GM10847 (cell line): ENCODE measurements around the gene SPIB.

Experiments used
- POLR2A ChIP-seq: IDR thresholded peaks from 2 replicates; pipeline ENCODE4 v1.6.1; 2011; ENCODE audit not compliant: insufficient read length; ENCODE audit errors: extremely low read depth

Gene SPIB

GRCh38 chr19:50437862-50438449 is 19.2 kb downstream of the SPIB start:
- no peak for TF ChIP-seq POLR2A

GRCh38 chr19:50444059-50444458 is 25.3 kb downstream of the SPIB start:
- no peak for TF ChIP-seq POLR2A

- no peak for TF ChIP-seq POLR2A
These were observed 28.3 kb downstream of the SPIB start for GRCh38 chr19:50447053-50447452.

GRCh38 chr19:50447750-50448149 is 29.0 kb downstream of the SPIB start:
- no peak for TF ChIP-seq POLR2A

GRCh38 chr19:50449236-50449899 is 30.6 kb downstream of the SPIB start:
- TF ChIP-seq POLR2A = no peak

- no peak for TF ChIP-seq POLR2A
These were observed 31.9 kb downstream of the SPIB start for GRCh38 chr19:50450369-50451222.

- TF ChIP-seq POLR2A = no peak
These were observed 32.4 kb downstream of the SPIB start for GRCh38 chr19:50451223-50451534.

GRCh38 chr19:50453243-50453642 is 34.5 kb downstream of the SPIB start:
- no peak for TF ChIP-seq POLR2A

- no peak for TF ChIP-seq POLR2A
These were observed 37.3 kb downstream of the SPIB start for GRCh38 chr19:50455992-50456391.

GRCh38 chr19:50457300-50457699 is 38.6 kb downstream of the SPIB start:
- TF ChIP-seq POLR2A = no peak

- no peak for TF ChIP-seq POLR2A
These were observed 39.8 kb downstream of the SPIB start for GRCh38 chr19:50458396-50459066.

GRCh38 chr19:50459067-50459456 is 40.3 kb downstream of the SPIB start:
- TF ChIP-seq POLR2A = no peak

GRCh38 chr19:50459638-50460037 is 40.9 kb downstream of the SPIB start:
- TF ChIP-seq POLR2A = no peak

- no peak for TF ChIP-seq POLR2A
These were observed 41.5 kb downstream of the SPIB start for GRCh38 chr19:50460161-50460765.
